OCI-LY7 (cell line): ENCODE measurements around the gene BDKRB2.

Source experiments
- EZH2phosphoT487 ChIP-seq: fragments of 200-600 bp; sonication (generic); IDR thresholded peaks from 2 replicates; pipeline ENCODE4 v1.6.1; 2018; ENCODE audit warnings: low read depth, borderline replicate concordance, mild to moderate bottlenecking, mixed run types, antibody characterized with exemption, low read length, moderate library complexity, mixed read lengths
- TF ChIP-seq, protein P1 (sequence below): fragments of 200-600 bp; sonication (generic); conservative IDR thresholded peaks from 2 replicates; pipeline ENCODE4 v1.5.1; 2014; ENCODE audit warnings: mild to moderate bottlenecking, antibody characterized with exemption, low read length, moderate library complexity, mixed read lengths

- TF ChIP-seq, protein P1, sequence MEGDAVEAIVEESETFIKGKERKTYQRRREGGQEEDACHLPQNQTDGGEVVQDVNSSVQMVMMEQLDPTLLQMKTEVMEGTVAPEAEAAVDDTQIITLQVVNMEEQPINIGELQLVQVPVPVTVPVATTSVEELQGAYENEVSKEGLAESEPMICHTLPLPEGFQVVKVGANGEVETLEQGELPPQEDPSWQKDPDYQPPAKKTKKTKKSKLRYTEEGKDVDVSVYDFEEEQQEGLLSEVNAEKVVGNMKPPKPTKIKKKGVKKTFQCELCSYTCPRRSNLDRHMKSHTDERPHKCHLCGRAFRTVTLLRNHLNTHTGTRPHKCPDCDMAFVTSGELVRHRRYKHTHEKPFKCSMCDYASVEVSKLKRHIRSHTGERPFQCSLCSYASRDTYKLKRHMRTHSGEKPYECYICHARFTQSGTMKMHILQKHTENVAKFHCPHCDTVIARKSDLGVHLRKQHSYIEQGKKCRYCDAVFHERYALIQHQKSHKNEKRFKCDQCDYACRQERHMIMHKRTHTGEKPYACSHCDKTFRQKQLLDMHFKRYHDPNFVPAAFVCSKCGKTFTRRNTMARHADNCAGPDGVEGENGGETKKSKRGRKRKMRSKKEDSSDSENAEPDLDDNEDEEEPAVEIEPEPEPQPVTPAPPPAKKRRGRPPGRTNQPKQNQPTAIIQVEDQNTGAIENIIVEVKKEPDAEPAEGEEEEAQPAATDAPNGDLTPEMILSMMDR: no peak
- no peak for TF ChIP-seq EZH2phosphoT487
Observed at GRCh38 chr14:96167224-96168148, 37.2 kb upstream of the BDKRB2 start.
